ENCODE results near the gene IRF4.

Gene IRF4

GRCh38 chr6:449486-450419 lies 58.2 kb downstream of the IRF4 start:
- TF ChIP-seq, protein P1, sequence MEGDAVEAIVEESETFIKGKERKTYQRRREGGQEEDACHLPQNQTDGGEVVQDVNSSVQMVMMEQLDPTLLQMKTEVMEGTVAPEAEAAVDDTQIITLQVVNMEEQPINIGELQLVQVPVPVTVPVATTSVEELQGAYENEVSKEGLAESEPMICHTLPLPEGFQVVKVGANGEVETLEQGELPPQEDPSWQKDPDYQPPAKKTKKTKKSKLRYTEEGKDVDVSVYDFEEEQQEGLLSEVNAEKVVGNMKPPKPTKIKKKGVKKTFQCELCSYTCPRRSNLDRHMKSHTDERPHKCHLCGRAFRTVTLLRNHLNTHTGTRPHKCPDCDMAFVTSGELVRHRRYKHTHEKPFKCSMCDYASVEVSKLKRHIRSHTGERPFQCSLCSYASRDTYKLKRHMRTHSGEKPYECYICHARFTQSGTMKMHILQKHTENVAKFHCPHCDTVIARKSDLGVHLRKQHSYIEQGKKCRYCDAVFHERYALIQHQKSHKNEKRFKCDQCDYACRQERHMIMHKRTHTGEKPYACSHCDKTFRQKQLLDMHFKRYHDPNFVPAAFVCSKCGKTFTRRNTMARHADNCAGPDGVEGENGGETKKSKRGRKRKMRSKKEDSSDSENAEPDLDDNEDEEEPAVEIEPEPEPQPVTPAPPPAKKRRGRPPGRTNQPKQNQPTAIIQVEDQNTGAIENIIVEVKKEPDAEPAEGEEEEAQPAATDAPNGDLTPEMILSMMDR (IDR thresholded peaks at IDR 0.05; ENCODE audit: low read depth, low read length) = no peak

DNA sequence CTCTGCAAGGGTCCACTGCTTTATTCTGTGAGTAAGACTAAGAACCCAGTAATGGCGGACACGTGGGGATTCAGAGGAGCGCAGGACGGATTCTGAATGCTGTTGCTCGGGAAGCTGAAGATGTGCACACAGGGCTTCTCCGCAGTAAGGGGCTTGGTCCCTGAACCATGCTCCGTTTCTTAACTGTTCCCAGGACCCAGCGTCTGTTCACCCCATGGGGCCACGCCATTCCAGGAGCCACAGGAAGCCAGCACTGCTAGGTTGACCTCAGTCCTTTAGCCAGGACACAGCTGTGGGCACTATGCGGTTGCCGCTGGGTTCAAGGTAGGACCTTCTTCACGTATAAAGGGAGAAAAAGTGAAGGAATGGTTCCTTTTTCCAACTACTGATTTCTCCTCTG lies 59.8 kb downstream of the IRF4 start:
- H3K4me3 ChIP-seq (ENCODE audit: low read depth, low read length) = no peak overlapping the region
- TF ChIP-seq, protein P1 (IDR thresholded peaks at IDR 0.05; ENCODE audit: low read depth, low read length) = no peak

More at GRCh38 chr6:449486-450419, 58.2 kb downstream of the IRF4 start:
- no peak overlapping the region for H3K4me3 ChIP-seq (ENCODE audit: low read depth, low read length)

DNA sequence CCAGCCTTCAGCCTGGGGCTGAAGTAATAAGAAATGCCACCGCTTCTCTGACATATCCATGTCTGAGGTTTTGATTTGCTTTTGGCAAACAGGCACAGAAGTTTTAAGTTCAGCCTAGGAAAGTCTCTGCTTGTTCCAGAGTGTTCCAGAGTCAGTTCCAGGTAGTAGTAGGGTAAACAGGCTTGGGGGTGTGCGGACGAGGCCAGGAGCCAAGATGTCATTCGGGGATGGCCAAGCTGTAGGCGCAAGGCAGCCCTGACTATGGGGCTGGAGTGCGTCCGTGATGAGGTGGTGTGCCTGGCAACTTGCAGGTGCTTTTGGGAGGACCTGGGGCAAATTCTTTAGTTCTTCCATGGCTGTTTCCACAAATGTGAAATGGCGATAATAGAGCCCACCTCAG lies 60.3 kb downstream of the IRF4 start:
- TF ChIP-seq, protein P1 (IDR thresholded peaks at IDR 0.05; ENCODE audit: low read depth, low read length) = no peak
- no peak overlapping the region for H3K4me3 ChIP-seq (ENCODE audit: low read depth, low read length)

GRCh38 chr6:452301-453067 lies 60.9 kb downstream of the IRF4 start:
- TF ChIP-seq, protein P1 (IDR thresholded peaks at IDR 0.05; ENCODE audit: low read depth, low read length) = no peak
- no peak overlapping the region for H3K4me3 ChIP-seq (ENCODE audit: low read depth, low read length)

DNA sequence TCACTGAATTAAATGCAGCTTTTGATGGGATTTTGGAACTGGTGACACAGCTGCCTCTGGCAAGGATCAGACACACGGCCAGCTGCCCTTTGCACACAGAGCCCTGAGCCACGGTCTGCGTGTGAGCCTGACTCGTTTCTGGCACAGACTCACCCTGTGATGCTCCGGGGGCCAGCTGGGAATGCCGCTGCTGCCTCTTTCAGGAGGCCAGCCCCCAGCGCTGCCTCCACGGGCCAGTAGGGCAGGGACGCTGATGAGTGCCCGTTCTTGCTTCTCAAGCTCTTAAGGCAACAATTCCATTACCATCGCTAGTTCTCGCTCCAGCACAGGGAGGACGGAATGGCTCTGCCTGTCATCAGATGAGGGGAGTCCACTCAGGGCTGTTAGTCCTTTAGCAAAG lies 61.6 kb downstream of the IRF4 start:
- no peak overlapping the region for H3K4me3 ChIP-seq (ENCODE audit: low read depth, low read length)
- TF ChIP-seq, protein P1 (IDR thresholded peaks at IDR 0.05; ENCODE audit: low read depth, low read length) = no peak

- no peak overlapping the region for H3K4me3 ChIP-seq (ENCODE audit: low read depth, low read length)
- TF ChIP-seq, protein P1 (IDR thresholded peaks at IDR 0.05; ENCODE audit: low read depth, low read length) = no peak
These were observed 62.8 kb downstream of the IRF4 start for GRCh38 chr6:454148-454991.
